Lower lobe of right lung (tissue), 2 donors: ENCODE data around the gene SPATA12. TPM values are rescaled to one million over a fixed set of nuclear protein-coding genes. Genes with fewer than 3 reads are reported as not detected.
"Not testable (repeated sequence)": the region's sequence is repeated elsewhere in the genome, so short reads cannot be mapped to it uniquely, and the experiment has no call there.

Source experiments
- ATAC-seq, 2 donors: fragments of 200-7000 bp; cut with Tn5 transposase; one replicate each; pipeline ENCODE4 v1.9.1; 2020 to 2022; ENCODE audit warnings: mild to moderate bottlenecking in 2 of 2, moderate library complexity in 2 of 2
- DNase-seq: peaks from one replicate; pipeline ENCODE4 v3.0.0-alpha.2; 2020
- H3K27ac ChIP-seq: fragments of 200-600 bp; one replicate; pipeline ENCODE4 v1.8.0; 2022
- H3K27me3 ChIP-seq: fragments of 200-600 bp; one replicate; pipeline ENCODE4 v1.8.0; 2022; ENCODE audit warnings: low read depth
- H3K36me3 ChIP-seq: fragments of 200-600 bp; one replicate; pipeline ENCODE4 v1.8.0; 2022; ENCODE audit warnings: mild to moderate bottlenecking
- H3K4me1 ChIP-seq: fragments of 200-600 bp; one replicate; pipeline ENCODE4 v1.8.0; 2022
- H3K4me3 ChIP-seq: fragments of 200-600 bp; one replicate; pipeline ENCODE4 v1.8.0; 2022; ENCODE audit warnings: mild to moderate bottlenecking
- H3K9me3 ChIP-seq: fragments of 200-600 bp; one replicate; pipeline ENCODE4 v1.8.0; 2022
- intact Hi-C: fragments of 100-400 bp; cut with DNase I; formaldehyde crosslinking; loops from one replicate; pipeline ENCODE4 v1.11.0; 2022
- total RNA-seq: library from RNA; stranded (reverse); fragmentation: NEBNext Ultra II Directional; extraction: Animal tissue kit (Norgen Biotek cat#: 25700); gene quantifications from one replicate; pipeline ENCODE4 v1.2.1, GENCODE V29; 2021
- TF ChIP-seq, protein P1 (sequence below): fragments of 200-600 bp; IDR thresholded peaks from one replicate; pipeline ENCODE4 v1.8.0; 2022; ENCODE audit warnings: antibody characterized with exemption, mild to moderate bottlenecking
- donor health status: DM: no; HTN: yes; CAD: no; lungs with severe emphysema.

The SPATA12 gene
- total RNA-seq, 1 donor from 2014 or later = 0.15 TPM

DNA sequence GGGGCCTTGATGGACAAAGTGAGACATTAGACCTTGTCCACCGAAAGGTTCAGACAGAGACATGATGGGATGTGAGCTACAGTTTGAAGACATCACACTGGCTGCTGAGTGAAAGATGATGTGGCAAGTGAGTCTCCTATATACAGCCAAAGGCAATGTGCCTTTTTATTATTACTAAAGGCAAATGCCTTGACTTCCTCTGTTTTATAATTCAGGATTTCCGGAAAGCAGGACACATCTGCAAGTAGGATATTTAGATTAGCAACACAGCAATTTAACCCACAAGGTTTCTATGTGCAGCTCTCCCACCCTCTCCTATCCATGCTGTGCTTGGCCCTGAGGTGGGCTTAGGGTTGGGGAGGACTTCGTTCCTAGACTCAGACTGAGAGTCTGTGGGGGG is 20.7 kb downstream of the SPATA12 start:
- TF ChIP-seq, protein P1, sequence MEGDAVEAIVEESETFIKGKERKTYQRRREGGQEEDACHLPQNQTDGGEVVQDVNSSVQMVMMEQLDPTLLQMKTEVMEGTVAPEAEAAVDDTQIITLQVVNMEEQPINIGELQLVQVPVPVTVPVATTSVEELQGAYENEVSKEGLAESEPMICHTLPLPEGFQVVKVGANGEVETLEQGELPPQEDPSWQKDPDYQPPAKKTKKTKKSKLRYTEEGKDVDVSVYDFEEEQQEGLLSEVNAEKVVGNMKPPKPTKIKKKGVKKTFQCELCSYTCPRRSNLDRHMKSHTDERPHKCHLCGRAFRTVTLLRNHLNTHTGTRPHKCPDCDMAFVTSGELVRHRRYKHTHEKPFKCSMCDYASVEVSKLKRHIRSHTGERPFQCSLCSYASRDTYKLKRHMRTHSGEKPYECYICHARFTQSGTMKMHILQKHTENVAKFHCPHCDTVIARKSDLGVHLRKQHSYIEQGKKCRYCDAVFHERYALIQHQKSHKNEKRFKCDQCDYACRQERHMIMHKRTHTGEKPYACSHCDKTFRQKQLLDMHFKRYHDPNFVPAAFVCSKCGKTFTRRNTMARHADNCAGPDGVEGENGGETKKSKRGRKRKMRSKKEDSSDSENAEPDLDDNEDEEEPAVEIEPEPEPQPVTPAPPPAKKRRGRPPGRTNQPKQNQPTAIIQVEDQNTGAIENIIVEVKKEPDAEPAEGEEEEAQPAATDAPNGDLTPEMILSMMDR = no peak
- Histone ChIP-seq H3K36me3 (no peaks in the 10 kb centered on the region), H3K4me1 (peaks cover 9% of the 10 kb centered on the region), H3K9me3 (no peaks in the 10 kb centered on the region), H3K27me3 (peaks cover 9% of the 10 kb centered on the region), H3K27ac (no peak overlapping the region), H3K4me3 (no peak overlapping the region)
- intact Hi-C loops = no loop called here
- DNase-seq (no peak), ATAC-seq (no peak)

DNA sequence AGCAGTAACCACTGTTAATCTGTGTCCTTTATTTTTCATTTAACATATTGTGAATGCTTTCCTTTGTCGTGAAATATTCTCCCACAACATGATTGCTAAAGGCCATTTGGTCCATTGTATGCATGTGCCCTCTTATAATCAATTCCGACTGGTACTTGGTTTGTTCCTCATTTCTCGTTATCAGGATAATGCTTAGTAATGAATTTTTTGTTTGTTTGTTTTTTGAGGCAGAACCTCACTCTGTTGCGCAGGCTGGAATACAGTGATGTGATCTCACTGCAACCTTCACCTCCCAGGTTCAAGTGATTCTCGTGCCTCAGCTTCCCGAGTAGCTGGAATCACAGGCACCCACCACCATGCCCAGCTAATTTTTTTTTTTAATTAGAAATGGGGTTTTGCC is 22.0 kb downstream of the SPATA12 start:
- ATAC-seq (no peak), DNase-seq (no peak)
- Histone ChIP-seq H3K9me3 (no peaks in the 10 kb centered on the region), H3K27me3 (peaks cover 3% of the 10 kb centered on the region), H3K4me1 (peaks cover 9% of the 10 kb centered on the region), H3K4me3 (no peak overlapping the region), H3K36me3 (no peaks in the 10 kb centered on the region), H3K27ac (no peak overlapping the region)
- TF ChIP-seq, protein P1 = no peak
- intact Hi-C loops = no loop called here

DNA sequence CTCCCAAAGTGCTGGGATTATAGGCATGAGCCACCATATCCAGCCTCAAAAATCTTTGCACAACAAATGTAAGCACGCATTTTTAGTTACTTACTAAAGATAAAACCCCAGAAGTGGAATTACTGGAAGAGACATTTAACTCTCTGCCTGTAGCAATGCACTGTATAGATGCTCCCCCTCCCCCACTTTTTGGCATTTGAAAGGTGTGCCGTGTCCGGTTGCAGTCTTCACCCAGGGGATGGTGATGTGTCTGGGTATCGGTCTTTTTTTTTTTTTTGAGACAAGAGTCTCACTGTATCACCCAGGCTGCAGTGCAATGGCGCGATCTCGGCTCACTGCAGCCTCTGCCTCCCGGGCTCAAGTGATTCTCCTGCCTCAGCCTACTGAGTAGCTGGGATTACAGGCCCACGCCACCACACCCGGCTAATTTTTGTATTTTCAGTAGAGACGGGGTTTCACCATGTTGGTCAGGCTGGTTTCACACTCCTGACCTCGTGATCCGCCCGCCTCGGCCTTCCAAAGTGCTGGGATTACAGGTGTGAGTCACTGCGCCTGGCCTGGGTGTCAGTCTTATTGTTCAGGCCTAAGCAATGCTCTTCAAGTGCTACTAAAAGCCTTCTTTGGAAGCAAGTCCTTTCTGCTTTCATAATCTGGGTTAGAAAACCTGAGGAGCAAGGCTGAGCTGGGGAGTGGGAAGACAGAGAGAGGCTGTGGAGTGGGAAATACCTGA is 23.0 kb downstream of the SPATA12 start:
- ATAC-seq, H3K27me3 ChIP-seq, H3K27ac ChIP-seq, intact Hi-C loops, H3K4me1 ChIP-seq, DNase-seq, H3K36me3 ChIP-seq, H3K9me3 ChIP-seq, H3K4me3 ChIP-seq: not testable (repeated sequence)

DNA sequence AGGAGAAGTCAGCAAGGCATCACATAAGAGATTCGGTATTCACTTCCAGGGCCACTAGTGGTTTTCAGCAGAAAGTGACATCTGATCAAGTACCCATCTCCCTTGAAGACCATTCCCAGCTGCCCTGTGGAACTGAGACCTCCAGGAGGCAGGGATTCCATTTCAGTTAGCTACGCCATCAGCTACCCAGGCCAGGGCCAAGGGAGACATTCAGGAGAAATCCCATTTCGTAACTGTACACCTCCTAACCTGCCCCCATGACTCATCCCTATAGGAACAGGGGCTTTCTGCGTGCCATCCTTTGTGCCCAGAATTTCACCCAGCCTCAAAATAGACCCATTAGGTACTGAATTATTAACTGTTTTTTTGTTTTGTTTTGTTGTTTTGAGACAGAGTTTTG is 24.7 kb downstream of the SPATA12 start:
- intact Hi-C loops = no loop called here

DNA sequence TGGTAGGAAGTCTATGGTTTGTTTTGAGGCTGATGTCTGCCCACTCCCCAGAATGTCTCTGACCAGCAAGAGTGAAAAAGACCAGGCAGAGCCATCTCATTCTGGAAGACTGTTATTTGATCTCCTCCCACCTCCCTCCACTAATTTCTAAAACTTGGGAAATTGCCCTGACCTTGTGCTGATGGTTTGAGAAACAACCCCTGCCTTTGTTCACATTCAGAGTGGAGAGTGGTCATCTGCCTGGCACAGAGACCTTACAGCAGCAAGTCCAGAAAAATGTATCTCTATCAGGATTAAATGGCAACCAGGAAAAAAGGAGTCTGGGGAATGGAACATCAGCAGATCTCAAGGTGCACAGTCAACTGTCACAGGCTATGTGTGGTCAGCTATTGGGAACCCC is 25.7 kb downstream of the SPATA12 start:
- no peaks in the 10 kb centered on the region for H3K9me3 ChIP-seq
- intact Hi-C loops = no loop called here
- no peak for ATAC-seq
- TF ChIP-seq, protein P1 = no peak
- no peak overlapping the region for H3K4me3 ChIP-seq
- H3K4me1 ChIP-seq = no peaks in the 10 kb centered on the region
- no peak for DNase-seq
- H3K36me3 ChIP-seq = no peaks in the 10 kb centered on the region
- no peak overlapping the region for H3K27ac ChIP-seq
- no peaks in the 10 kb centered on the region for H3K27me3 ChIP-seq

More for the DNA sequence above, 24.7 kb downstream of the SPATA12 start:
- ATAC-seq (no peak), DNase-seq (no peak)
- H3K27me3 ChIP-seq = no peaks in the 10 kb centered on the region
- H3K36me3 ChIP-seq = no peaks in the 10 kb centered on the region
- TF ChIP-seq, protein P1 = no peak
- no peak overlapping the region for H3K4me3 ChIP-seq
- no peaks in the 10 kb centered on the region for H3K4me1 ChIP-seq
- no peaks in the 10 kb centered on the region for H3K9me3 ChIP-seq
- H3K27ac ChIP-seq = no peak overlapping the region

DNA sequence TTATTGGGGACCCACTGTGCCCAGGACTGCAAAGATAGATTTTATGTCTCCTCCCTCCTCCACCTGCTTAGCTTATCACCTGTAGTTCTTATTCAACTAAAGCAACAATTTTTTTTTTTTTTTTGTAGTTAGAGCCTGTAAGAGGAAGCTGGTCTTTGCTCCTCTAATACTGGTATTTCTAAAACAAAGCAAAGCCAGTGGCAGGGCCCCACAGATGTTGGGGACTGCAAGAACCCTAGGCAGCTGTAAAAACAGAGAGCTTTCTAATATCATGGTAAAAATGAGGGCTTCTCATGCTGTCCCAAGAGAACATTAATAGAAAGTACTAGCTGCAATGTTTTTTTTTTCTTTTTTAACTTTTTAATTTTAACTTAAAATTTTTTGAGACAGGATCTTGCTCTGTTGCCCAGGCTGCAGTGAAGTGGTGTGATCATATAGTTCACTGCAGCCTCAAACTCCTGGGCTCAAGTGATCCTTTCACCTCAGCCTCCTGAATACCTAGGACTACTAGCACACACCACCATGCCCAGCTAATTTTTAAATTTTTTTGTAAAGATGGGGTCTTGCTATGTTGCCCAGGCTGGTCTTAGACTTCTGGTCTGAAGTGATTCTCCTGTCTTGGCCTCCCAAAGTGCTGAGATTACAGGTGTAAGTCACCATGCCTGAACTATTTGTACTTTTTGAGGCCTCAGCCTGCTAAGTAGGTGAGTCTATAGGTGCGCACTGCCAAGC is 27.1 kb downstream of the SPATA12 start:
- Histone ChIP-seq H3K4me1 (no peaks in the 10 kb centered on the region), H3K36me3 (no peaks in the 10 kb centered on the region), H3K27ac (no peak overlapping the region), H3K9me3 (no peaks in the 10 kb centered on the region), H3K4me3 (no peak overlapping the region), H3K27me3 (no peaks in the 10 kb centered on the region)
- ATAC-seq = no peak
- DNase-seq = no peak
- TF ChIP-seq, protein P1 = no peak
- intact Hi-C loops = no loop called here
